GM06990 (cell line): ENCODE measurements around the gene SEMA4C.

Experiments used
- DNase-seq: peaks from one replicate; pipeline ENCODE4 v3.0.0-alpha.2; 2011; ENCODE audit not compliant: insufficient read length; ENCODE audit errors: extremely low read depth
- H3K27me3 ChIP-seq: replicated peaks from 2 replicates; pipeline ENCODE4 v1.6.0; 2011; ENCODE audit warnings: low read length; ENCODE audit not compliant: control insufficient read depth, insufficient read depth
- H3K36me3 ChIP-seq: 2 replicates; pipeline ENCODE4 v1.5.1; 2011; ENCODE audit warnings: low read length; ENCODE audit not compliant: control insufficient read depth, insufficient read depth
- H3K4me3 ChIP-seq: replicated peaks from 2 replicates; pipeline ENCODE4 v1.5.1; 2011; ENCODE audit warnings: low read depth, mild to moderate bottlenecking, control low read depth, low read length
- TF ChIP-seq, protein P1 (sequence below): IDR thresholded peaks from 2 replicates; pipeline ENCODE4 v1.5.1; 2011; ENCODE audit warnings: low read length, control low read depth, mild to moderate bottlenecking, inconsistent platforms; ENCODE audit not compliant: insufficient read depth, poor library complexity, severe bottlenecking

Gene SEMA4C

GRCh38 chr2:96909611-96910021 lies 39.7 kb upstream of the SEMA4C start:
- DNase-seq, result no peak
- no peaks in the 10 kb centered on the region; the same call in none of the 2 replicates for H3K27me3 ChIP-seq
- TF ChIP-seq, protein P1, sequence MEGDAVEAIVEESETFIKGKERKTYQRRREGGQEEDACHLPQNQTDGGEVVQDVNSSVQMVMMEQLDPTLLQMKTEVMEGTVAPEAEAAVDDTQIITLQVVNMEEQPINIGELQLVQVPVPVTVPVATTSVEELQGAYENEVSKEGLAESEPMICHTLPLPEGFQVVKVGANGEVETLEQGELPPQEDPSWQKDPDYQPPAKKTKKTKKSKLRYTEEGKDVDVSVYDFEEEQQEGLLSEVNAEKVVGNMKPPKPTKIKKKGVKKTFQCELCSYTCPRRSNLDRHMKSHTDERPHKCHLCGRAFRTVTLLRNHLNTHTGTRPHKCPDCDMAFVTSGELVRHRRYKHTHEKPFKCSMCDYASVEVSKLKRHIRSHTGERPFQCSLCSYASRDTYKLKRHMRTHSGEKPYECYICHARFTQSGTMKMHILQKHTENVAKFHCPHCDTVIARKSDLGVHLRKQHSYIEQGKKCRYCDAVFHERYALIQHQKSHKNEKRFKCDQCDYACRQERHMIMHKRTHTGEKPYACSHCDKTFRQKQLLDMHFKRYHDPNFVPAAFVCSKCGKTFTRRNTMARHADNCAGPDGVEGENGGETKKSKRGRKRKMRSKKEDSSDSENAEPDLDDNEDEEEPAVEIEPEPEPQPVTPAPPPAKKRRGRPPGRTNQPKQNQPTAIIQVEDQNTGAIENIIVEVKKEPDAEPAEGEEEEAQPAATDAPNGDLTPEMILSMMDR, result no peak
- no peak overlapping the region for H3K4me3 ChIP-seq
- H3K36me3 ChIP-seq, result no peaks in the 10 kb centered on the region

GRCh38 chr2:96907115-96908041 lies 37.5 kb upstream of the SEMA4C start:
- no peaks in the 10 kb centered on the region for H3K36me3 ChIP-seq
- DNase-seq, result no peak
- no peak overlapping the region for H3K4me3 ChIP-seq
- H3K27me3 ChIP-seq, result no peaks in the 10 kb centered on the region; the same call in none of the 2 replicates
- TF ChIP-seq, protein P1, result no peak

DNA sequence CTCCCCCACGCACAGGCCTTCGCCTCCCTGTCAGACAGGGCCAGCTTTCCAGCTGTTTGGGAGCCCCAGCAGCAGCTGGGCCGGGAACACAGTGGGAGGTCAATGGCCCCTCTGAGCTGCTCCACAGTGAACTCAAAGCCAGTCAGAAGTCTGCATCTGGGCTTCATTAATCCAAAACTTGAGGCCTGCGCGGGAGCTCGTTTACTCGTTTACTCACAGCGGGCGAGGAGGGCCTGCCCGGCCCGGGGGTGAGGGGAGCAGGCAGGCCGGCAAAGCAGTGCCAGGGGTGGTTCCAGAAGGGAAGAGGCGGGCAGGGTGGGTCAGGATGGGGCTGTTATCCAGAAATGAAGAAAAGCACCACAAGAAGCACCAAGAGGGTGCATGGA lies 36.8 kb upstream of the SEMA4C start:
- no peak for DNase-seq
- TF ChIP-seq, protein P1, result no peak
- Histone ChIP-seq H3K4me3 (no peak overlapping the region), H3K27me3 (no peaks in the 10 kb centered on the region; the same call in none of the 2 replicates), H3K36me3 (no peaks in the 10 kb centered on the region)

- no peaks in the 10 kb centered on the region; the same call in 1 of the 2 replicates for H3K27me3 ChIP-seq
- no peak overlapping the region for H3K4me3 ChIP-seq
- DNase-seq, result no peak
- TF ChIP-seq, protein P1, result no peak
- H3K36me3 ChIP-seq, result no peaks in the 10 kb centered on the region
These were observed 33.9 kb upstream of the SEMA4C start for GRCh38 chr2:96903815-96904214.

GRCh38 chr2:96903318-96903717 lies 33.4 kb upstream of the SEMA4C start:
- Histone ChIP-seq H3K4me3 (no peak overlapping the region), H3K36me3 (no peaks in the 10 kb centered on the region), H3K27me3 (no peaks in the 10 kb centered on the region; the same call in 1 of the 2 replicates)
- DNase-seq, result no peak
- TF ChIP-seq, protein P1, result no peak
